Astrocyte of the spinal cord (primary cell): ENCODE data around the gene ARHGEF1.

ENCODE experiments used
- DNase-seq: peaks from one replicate; pipeline ENCODE4 v3.0.0; 2011; ENCODE audit warnings: low read depth, low spot score
- H3K4me3 ChIP-seq: 2 replicates; pipeline ENCODE4 v1.5.1; 2011; ENCODE audit warnings: low read depth, mild to moderate bottlenecking, low read length, moderate library complexity
- CTCF ChIP-seq: IDR thresholded peaks from 2 replicates; pipeline ENCODE4 v1.5.1; 2012; ENCODE audit warnings: low read depth, mild to moderate bottlenecking, low read length, inconsistent platforms
- in situ Hi-C: cut with HindIII; loops from 2 replicates; pipeline ENCODE4 v1.10.0; 2017; ENCODE audit warnings: low sequenced_read_pairs

Gene ARHGEF1

GRCh38 chr19:41897820-41898219, 14.8 kb downstream of the ARHGEF1 start:
- in situ Hi-C loops: no loop called here
- TF ChIP-seq CTCF: no peak
- no peak for DNase-seq
- H3K4me3 ChIP-seq: no peak overlapping the region

- no peak overlapping the region for H3K4me3 ChIP-seq
- DNase-seq: no peak
- no peak for TF ChIP-seq CTCF
- in situ Hi-C loops: no loop called here
Observed at GRCh38 chr19:41898235-41898634, 15.3 kb downstream of the ARHGEF1 start.

GRCh38 chr19:41901707-41902360, 18.9 kb downstream of the ARHGEF1 start:
- TF ChIP-seq CTCF: no peak
- no peak for DNase-seq
- in situ Hi-C loops: no loop called here
- H3K4me3 ChIP-seq: no peak overlapping the region

GRCh38 chr19:41902594-41902993, 19.6 kb downstream of the ARHGEF1 start:
- DNase-seq: no peak
- in situ Hi-C loops: no loop called here
- no peak for TF ChIP-seq CTCF
- no peak overlapping the region for H3K4me3 ChIP-seq

- DNase-seq: no peak
- no peak for TF ChIP-seq CTCF
- in situ Hi-C loops: no loop called here
- no peak overlapping the region for H3K4me3 ChIP-seq
Observed at GRCh38 chr19:41903193-41903953, 20.4 kb downstream of the ARHGEF1 start.

- in situ Hi-C loops: no loop called here
- no peak for DNase-seq
- TF ChIP-seq CTCF: no peak
- H3K4me3 ChIP-seq: no peak overlapping the region
Observed at GRCh38 chr19:41904118-41904870, 21.3 kb downstream of the ARHGEF1 start.
